NCI-H446 (cell line): Measurements from ENCODE around the gene RPL10A.

Source experiments
- DNase-seq, 2 experiments: peaks; one replicate each; lab custom pipeline; 2025; lab: John Stamatoyannopoulos, UW

The RPL10A gene

GRCh38 chr6:35475573-35475972, 7.4 kb downstream of the RPL10A start:
- DNase-seq = no peak

GRCh38 chr6:35476004-35476403, 7.8 kb downstream of the RPL10A start:
- no peak for DNase-seq

- DNase-seq = no peak
Observed at GRCh38 chr6:35477028-35477427, 8.8 kb downstream of the RPL10A start.

GRCh38 chr6:35477551-35478179, 9.5 kb downstream of the RPL10A start:
- no peak for DNase-seq

GRCh38 chr6:35478259-35478658, 10.1 kb downstream of the RPL10A start:
- DNase-seq = no peak

GRCh38 chr6:35480176-35480575, 12.0 kb downstream of the RPL10A start:
- DNase-seq = no peak

GRCh38 chr6:35481226-35481625, 13.0 kb downstream of the RPL10A start:
- no peak for DNase-seq

- no peak for DNase-seq
Observed at GRCh38 chr6:35483062-35483461, 14.9 kb downstream of the RPL10A start.

- no peak for DNase-seq
Observed at GRCh38 chr6:35483490-35483889, 15.3 kb downstream of the RPL10A start.

GRCh38 chr6:35483893-35484645, 15.9 kb downstream of the RPL10A start:
- no peak for DNase-seq

- no peak for DNase-seq
Observed at GRCh38 chr6:35484921-35485392, 16.8 kb downstream of the RPL10A start.

- DNase-seq = no peak
Observed at GRCh38 chr6:35485402-35485877, 17.2 kb downstream of the RPL10A start.

GRCh38 chr6:35486005-35486925, 18.1 kb downstream of the RPL10A start:
- no peak for DNase-seq

GRCh38 chr6:35487658-35488516, 19.7 kb downstream of the RPL10A start:
- no peak for DNase-seq

- no peak for DNase-seq
Observed at GRCh38 chr6:35488517-35488862, 20.3 kb downstream of the RPL10A start.

GRCh38 chr6:35489066-35489465, 20.9 kb downstream of the RPL10A start:
- no peak for DNase-seq

GRCh38 chr6:35489995-35490791, 22.0 kb downstream of the RPL10A start:
- peak; percentile 40 to 80 for DNase-seq

- DNase-seq = no peak
Observed at GRCh38 chr6:35490821-35491557, 22.8 kb downstream of the RPL10A start.

- DNase-seq = no peak
Observed at GRCh38 chr6:35491558-35492257, 23.5 kb downstream of the RPL10A start.
